AG04449 (cell line): ENCODE results near the gene CACNB1.

Source experiments
- CTCF ChIA-PET: fragments of 350-600 bp; formaldehyde crosslinking; extraction: SDS; loops from one replicate; lab custom pipeline; 2021; ENCODE audit warnings: antibody characterized with exemption; lab: Yijun Ruan, JAX
- POLR2A ChIA-PET: fragments of 400-600, 350-600 bp; formaldehyde crosslinking; extraction: SDS; loops from one replicate; lab custom pipeline; 2020; ENCODE audit warnings: antibody characterized with exemption, inconsistent platforms; lab: Yijun Ruan, JAX
- DNase-seq: peaks from one replicate; pipeline ENCODE4 v3.0.0-alpha.2; 2010; ENCODE audit warnings: low read depth, low spot score
- H3K4me3 ChIP-seq: 2 replicates; pipeline ENCODE4 v1.5.1; 2011; ENCODE audit warnings: low read depth, mild to moderate bottlenecking, control low read depth, low read length
- TF ChIP-seq, protein P1 (sequence below): IDR thresholded peaks from one replicate; pipeline ENCODE4 v1.5.1; 2011; ENCODE audit warnings: mild to moderate bottlenecking, moderate library complexity, low read length, control low read depth, inconsistent platforms; ENCODE audit not compliant: insufficient read depth; ENCODE audit errors: missing control alignments

Gene CACNB1

DNA sequence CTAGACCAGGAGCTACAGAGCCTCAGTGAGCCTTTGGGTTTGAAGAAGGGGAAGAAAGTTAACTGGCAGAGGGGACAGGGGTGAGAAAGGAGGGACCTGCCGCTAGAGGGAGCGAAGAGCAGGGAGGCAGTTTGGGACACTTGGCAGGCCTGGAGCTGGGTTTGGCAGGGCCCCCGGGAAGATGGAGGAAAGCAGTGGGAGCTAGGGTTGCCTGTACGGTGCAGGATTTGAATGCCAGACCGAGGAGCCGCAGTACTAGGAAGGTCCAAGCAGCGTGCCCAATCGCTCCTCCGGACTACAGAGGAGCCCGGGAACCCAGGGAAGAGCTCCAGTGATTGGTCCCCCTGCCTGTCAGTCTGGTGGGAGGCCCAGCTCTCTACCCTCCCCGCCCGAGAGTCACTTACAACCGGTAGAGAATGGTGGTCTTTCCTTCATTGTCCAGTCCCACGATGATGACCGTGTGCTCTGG lies 32.8 kb downstream of the CACNB1 start:
- POLR2A ChIA-PET = interaction anchor here (0.6 to 1.6 kb wide), 4 partner anchors 9 to 311 kb away, joined by 3 to 5 read pairs (median 4); partner anchors contain the start of gene RPL23
- TF ChIP-seq, protein P1, sequence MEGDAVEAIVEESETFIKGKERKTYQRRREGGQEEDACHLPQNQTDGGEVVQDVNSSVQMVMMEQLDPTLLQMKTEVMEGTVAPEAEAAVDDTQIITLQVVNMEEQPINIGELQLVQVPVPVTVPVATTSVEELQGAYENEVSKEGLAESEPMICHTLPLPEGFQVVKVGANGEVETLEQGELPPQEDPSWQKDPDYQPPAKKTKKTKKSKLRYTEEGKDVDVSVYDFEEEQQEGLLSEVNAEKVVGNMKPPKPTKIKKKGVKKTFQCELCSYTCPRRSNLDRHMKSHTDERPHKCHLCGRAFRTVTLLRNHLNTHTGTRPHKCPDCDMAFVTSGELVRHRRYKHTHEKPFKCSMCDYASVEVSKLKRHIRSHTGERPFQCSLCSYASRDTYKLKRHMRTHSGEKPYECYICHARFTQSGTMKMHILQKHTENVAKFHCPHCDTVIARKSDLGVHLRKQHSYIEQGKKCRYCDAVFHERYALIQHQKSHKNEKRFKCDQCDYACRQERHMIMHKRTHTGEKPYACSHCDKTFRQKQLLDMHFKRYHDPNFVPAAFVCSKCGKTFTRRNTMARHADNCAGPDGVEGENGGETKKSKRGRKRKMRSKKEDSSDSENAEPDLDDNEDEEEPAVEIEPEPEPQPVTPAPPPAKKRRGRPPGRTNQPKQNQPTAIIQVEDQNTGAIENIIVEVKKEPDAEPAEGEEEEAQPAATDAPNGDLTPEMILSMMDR = peak; percentile 93
- DNase-seq = no peak
- peak overlapping the region; percentile 55 for H3K4me3 ChIP-seq
- CTCF ChIA-PET = interaction anchor here (0.8 to 10.9 kb wide), 45 partner anchors 11 to 470 kb away, joined by 3 to 208 read pairs (median 5); partner anchors contain the start of genes CACNB1, PLXDC1, RPL19 and STAC2

DNA sequence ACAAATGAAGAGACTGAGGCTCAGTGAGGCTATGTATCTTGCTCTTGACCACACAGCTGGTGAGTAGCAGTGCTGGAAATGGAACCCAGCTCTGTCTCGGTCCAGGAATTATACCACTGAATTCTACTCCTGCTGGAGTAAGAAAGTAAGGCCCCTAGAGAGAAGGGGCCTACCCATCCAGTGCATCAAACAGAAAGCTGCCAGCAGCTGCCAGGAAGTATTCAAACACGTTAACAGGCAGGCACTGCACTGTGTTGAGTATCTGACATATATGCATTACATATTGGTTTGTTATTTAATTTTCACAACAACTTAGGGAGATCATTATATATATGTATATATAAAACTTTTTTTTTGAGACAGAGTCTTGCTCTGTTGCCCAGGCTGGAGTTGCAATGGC lies 35.5 kb downstream of the CACNB1 start:
- ChIA-PET POLR2A (no interaction called here), CTCF (interaction anchor here (1.4 to 10.9 kb wide), 4 partner anchors 9 to 179 kb away, joined by 7 to 208 read pairs (median 8); no protein-coding TSS in a partner anchor)
- no peak overlapping the region for H3K4me3 ChIP-seq
- no peak for DNase-seq
- TF ChIP-seq, protein P1 = no peak

DNA sequence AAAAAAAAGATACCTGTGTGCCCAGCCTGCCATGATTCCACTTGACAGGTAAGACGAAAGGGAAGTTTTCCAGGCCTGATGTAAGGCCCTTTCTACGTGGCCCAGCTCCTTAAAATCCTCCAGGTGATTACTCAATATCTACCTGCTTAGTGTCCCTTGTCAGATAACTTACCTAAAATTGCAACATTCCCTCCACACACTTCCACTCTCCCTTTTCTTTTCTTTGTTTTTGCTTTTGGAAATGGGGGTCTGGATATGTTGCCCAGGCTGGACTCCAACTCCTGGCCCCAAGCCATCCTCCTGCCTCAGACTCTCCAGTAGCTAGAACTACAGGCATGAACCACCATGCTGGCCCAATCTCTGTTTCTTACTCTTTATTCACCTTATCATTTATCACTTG lies 38.8 kb downstream of the CACNB1 start:
- ChIA-PET CTCF (interaction anchor here (0.8 to 10.9 kb wide), 5 partner anchors 8 to 291 kb away, joined by 3 to 208 read pairs (median 4); no protein-coding TSS in a partner anchor), POLR2A (no interaction called here)

DNA sequence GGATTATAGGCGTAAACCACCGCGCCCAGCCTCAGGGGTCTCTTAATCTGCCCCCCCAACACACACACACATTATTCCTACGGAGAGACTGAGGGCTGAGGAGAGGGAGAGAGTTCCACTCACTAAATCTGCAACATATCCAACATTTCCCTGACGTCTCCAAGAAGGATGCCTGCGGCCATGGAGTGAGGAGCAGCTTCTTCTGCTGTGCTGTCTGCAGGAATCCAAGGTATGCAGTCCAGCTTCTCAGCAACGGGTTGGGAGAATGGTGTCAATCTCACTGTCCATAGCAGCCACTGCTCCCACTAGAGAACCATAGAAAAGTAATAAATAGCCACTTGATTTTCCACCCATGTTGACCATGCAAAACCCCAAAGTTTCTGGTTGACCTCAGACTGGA lies 41.0 kb downstream of the CACNB1 start:
- ChIA-PET CTCF (interaction anchor here (1.0 to 7.4 kb wide), 4 partner anchors 9 to 174 kb away, joined by 3 to 85 read pairs (median 22); partner anchors contain the start of gene ARL5C), POLR2A (interaction anchor here (0.6 kb wide), 1 partner anchor 124 kb away, joined by 3 read pairs; no protein-coding TSS in a partner anchor)
- DNase-seq = no peak
- TF ChIP-seq, protein P1 = no peak
- H3K4me3 ChIP-seq = no peak overlapping the region

More for the DNA sequence above, 38.8 kb downstream of the CACNB1 start:
- no peak for DNase-seq
- H3K4me3 ChIP-seq = no peak overlapping the region
- TF ChIP-seq, protein P1 = no peak

DNA sequence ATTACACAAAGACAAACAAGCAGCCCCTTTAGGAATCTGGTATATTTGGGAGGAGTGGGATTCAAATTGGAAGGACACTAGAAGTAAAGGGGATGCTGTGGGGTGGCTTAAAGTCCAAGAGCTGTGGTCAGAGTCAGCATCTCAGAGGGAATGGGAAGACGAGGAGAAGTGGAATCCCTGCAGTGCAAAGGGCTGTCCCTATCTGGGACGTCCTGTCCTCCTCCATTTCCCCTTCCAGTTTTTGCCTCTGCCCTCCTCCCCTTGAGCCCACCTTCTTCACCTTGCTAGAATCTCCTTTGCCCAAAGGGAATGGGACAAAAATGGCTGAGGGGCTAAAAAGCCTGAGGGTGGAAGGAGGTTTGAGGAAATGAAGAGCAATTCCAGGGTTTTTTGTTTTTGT lies 41.8 kb downstream of the CACNB1 start:
- ChIA-PET POLR2A (no interaction called here), CTCF (interaction anchor here (2.0 to 7.4 kb wide), 3 partner anchors 10 to 173 kb away, joined by 9 to 85 read pairs (median 34); partner anchors contain the start of gene ARL5C)
- TF ChIP-seq, protein P1 = no peak
- no peak overlapping the region for H3K4me3 ChIP-seq
- DNase-seq = no peak

DNA sequence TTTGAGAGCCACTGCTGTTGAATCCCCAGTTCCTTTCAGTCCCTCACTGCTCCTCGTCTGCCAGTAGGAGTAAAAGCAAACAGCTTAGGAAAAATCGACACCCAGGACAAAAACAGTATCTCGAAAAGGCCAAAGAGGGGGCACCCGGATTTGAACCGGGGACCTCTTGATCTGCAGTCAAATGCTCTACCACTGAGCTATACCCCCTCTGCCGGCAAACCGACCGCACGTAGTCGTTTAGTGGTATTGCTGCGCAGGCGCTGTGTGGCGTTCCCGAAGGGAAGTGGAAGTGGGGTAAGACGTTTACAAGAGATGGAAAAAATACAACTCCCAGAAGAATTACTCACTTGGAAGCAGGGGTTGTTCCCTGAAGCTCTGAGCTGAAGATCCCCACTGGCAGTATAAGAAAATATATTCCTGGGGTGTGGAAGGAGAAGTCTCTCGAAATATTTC lies 43.8 kb downstream of the CACNB1 start:
- no peak for DNase-seq
- POLR2A ChIA-PET = interaction anchor here (0.6 to 1.9 kb wide), 9 partner anchors 11 to 283 kb away, joined by 3 to 12 read pairs (median 4); partner anchors contain the start of genes LASP1, LASP1NB and RPL19
- TF ChIP-seq, protein P1 = no peak
- CTCF ChIA-PET = interaction anchor here (0.7 to 8.4 kb wide), 62 partner anchors 8 to 424 kb away, joined by 3 to 382 read pairs (median 6); partner anchors contain the start of genes ARL5C, FBXO47, LASP1 and LASP1NB
- H3K4me3 ChIP-seq = peak overlapping the region; percentile 96
